HL-60 (cell line): ENCODE measurements around the gene DAZAP1.

Experiments
- DNase-seq, 2 experiments: peaks; one replicate each; pipeline ENCODE4 v3.0.0-alpha.2; 2010 to 2020; ENCODE audit warnings: low read depth in 1 of 2, low spot score in 1 of 2
- H3K27ac ChIP-seq: fragments of 250-450 bp; sonication (Bioruptor Pico); replicated peaks from 2 replicates; pipeline ENCODE4 v1.5.1; 2020; ENCODE audit warnings: mild to moderate bottlenecking, moderate library complexity
- H3K27me3 ChIP-seq: fragments of 250-450 bp; sonication (Bioruptor Pico); 2 replicates; pipeline ENCODE4 v1.5.1; 2021; ENCODE audit warnings: mild to moderate bottlenecking, moderate library complexity; ENCODE audit not compliant: insufficient read depth, poor library complexity, severe bottlenecking
- H3K4me3 ChIP-seq: replicated peaks from 2 replicates; pipeline ENCODE4 v1.5.1; 2011; ENCODE audit warnings: mild to moderate bottlenecking, control low read depth, low read length; ENCODE audit not compliant: insufficient read depth
- GABPA ChIP-seq: IDR thresholded peaks from 2 replicates; pipeline ENCODE4 v1.6.1; 2012; ENCODE audit warnings: low read depth
- POLR2AphosphoS5 ChIP-seq: IDR thresholded peaks from 2 replicates; pipeline ENCODE4 v1.6.1; 2012; ENCODE audit warnings: low read depth
- SPI1 ChIP-seq: IDR thresholded peaks from 2 replicates; pipeline ENCODE4 v1.6.1; 2012; ENCODE audit warnings: low read depth, mild to moderate bottlenecking, borderline replicate concordance
- TF ChIP-seq, protein P1 (sequence below): IDR thresholded peaks from one replicate; pipeline ENCODE4 v1.5.1; 2011; ENCODE audit warnings: low read length, control low read depth, inconsistent platforms; ENCODE audit not compliant: insufficient read depth
- TF ChIP-seq, protein P2 (sequence below): IDR thresholded peaks from 2 replicates; pipeline ENCODE4 v1.6.1; 2012; ENCODE audit warnings: low read depth; ENCODE audit not compliant: insufficient replicate concordance

Gene DAZAP1

DNA sequence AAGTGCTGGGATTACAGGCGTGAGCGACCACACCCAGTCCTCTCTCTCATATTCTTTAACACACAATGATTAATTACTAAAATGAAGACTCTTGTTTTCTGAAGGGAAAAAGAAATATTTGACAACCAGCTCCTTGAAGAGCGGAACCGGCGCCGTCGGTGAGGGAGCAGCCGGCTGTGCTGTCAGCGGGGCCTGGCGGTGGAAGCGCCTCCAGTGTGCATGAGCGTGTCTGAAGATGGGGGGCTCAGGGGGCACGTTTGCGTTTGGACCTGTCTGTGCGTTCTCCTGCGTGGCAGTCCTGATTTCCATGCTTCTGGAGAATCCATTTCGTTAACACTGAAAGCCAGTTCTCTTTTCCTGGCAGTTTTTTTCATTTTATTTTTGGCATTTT, 31.0 kb upstream of the DAZAP1 start:
- Histone ChIP-seq H3K27me3 (no peaks in the 10 kb centered on the region), H3K27ac (no peak overlapping the region), H3K4me3 (no peak overlapping the region)
- no peak for DNase-seq
- TF ChIP-seq GABPA: no peak
- TF ChIP-seq, protein P1, sequence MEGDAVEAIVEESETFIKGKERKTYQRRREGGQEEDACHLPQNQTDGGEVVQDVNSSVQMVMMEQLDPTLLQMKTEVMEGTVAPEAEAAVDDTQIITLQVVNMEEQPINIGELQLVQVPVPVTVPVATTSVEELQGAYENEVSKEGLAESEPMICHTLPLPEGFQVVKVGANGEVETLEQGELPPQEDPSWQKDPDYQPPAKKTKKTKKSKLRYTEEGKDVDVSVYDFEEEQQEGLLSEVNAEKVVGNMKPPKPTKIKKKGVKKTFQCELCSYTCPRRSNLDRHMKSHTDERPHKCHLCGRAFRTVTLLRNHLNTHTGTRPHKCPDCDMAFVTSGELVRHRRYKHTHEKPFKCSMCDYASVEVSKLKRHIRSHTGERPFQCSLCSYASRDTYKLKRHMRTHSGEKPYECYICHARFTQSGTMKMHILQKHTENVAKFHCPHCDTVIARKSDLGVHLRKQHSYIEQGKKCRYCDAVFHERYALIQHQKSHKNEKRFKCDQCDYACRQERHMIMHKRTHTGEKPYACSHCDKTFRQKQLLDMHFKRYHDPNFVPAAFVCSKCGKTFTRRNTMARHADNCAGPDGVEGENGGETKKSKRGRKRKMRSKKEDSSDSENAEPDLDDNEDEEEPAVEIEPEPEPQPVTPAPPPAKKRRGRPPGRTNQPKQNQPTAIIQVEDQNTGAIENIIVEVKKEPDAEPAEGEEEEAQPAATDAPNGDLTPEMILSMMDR: no peak

DNA sequence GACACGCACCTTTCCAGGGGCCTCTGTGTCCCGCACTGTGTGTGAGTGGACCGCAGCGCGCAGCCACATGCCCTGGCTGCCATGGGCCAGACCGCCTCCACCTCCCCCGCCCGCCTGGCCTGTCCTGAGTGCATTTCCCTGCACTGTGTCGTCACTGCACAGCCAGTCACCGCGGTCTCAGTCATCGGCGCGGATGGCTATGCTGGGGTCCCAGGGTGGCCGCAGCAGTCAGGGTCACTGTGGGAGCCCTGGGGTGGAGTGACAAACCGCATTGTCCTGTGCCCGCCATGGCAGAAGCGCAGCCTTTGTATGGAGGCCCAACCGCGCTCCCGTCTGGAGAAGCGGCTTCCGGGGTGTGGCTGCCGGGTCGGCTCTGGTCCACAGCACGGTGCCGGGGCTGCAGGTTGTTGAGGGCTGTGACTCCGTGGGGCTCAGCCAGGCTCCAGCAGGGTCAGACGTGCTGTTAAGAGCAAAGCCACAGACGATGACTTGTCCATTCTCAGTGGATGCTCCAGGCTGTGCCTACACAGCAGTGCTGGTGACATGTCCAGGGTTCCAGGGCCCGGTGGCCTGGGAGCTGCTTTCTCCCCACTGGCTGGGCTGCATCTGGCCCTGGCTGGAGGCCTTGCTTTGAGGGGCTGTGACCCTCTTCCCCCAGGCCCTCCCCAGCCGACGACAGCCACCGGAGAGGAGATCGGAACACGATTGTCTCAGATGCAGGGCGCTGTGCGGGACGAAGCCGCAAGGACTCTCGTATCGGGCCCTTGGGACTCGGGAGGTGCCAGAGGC, 30.0 kb upstream of the DAZAP1 start:
- Histone ChIP-seq H3K27ac (no peak overlapping the region), H3K27me3 (no peaks in the 10 kb centered on the region)
- DNase-seq: no peak

DNA sequence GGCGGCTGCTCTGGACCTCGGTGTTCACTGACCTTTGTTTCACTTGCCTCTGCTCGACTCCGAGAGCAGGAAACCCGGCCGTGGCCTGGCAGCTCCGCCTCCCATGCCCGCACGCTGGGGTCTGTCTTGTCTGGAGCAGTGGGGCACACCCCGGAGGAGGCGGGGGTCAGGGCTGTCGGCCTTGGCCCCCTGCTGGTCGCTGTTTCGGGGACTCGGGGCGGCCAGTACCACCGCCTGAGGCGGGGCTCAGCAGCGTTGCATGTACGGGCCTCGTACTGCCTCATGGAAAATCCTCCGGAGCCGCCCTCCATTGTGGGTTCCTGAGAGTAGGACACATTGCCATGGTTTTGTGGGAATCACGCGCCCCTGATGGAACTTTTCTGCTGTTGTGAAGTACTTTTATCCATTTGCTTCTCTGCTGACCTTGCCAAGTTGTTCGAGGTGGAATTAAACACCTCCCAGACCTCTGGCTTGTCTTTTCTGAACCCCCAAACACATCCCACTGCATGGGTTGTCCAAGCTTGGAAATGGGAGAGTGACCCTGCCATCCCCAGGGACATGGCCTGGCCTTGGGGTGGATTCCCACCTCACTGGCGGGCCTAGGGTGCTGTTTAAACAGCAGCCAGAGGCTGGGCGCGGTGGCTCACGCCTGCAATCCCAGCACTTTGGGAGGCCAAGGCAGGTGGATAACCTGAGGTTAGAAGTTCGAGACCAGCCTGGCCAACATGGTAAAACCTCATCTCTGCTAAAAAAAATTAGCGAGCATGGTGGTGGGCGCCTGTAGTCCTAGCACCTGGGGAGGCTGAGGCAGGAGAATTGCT, 29.2 kb upstream of the DAZAP1 start:
- TF ChIP-seq, protein P1: no peak
- TF ChIP-seq, protein P2, sequence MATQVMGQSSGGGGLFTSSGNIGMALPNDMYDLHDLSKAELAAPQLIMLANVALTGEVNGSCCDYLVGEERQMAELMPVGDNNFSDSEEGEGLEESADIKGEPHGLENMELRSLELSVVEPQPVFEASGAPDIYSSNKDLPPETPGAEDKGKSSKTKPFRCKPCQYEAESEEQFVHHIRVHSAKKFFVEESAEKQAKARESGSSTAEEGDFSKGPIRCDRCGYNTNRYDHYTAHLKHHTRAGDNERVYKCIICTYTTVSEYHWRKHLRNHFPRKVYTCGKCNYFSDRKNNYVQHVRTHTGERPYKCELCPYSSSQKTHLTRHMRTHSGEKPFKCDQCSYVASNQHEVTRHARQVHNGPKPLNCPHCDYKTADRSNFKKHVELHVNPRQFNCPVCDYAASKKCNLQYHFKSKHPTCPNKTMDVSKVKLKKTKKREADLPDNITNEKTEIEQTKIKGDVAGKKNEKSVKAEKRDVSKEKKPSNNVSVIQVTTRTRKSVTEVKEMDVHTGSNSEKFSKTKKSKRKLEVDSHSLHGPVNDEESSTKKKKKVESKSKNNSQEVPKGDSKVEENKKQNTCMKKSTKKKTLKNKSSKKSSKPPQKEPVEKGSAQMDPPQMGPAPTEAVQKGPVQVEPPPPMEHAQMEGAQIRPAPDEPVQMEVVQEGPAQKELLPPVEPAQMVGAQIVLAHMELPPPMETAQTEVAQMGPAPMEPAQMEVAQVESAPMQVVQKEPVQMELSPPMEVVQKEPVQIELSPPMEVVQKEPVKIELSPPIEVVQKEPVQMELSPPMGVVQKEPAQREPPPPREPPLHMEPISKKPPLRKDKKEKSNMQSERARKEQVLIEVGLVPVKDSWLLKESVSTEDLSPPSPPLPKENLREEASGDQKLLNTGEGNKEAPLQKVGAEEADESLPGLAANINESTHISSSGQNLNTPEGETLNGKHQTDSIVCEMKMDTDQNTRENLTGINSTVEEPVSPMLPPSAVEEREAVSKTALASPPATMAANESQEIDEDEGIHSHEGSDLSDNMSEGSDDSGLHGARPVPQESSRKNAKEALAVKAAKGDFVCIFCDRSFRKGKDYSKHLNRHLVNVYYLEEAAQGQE: no peak
- TF ChIP-seq POLR2AphosphoS5: no peak
- no peak for TF ChIP-seq GABPA
- TF ChIP-seq SPI1: no peak
- DNase-seq: no peak

More for the DNA sequence above, 30.0 kb upstream of the DAZAP1 start:
- no peak overlapping the region for H3K4me3 ChIP-seq
- TF ChIP-seq, protein P2: no peak
- TF ChIP-seq POLR2AphosphoS5 (no peak), GABPA (no peak), SPI1 (no peak)
- TF ChIP-seq, protein P1: no peak

More for the DNA sequence above, 29.2 kb upstream of the DAZAP1 start:
- H3K27ac ChIP-seq: no peak overlapping the region
- H3K27me3 ChIP-seq: no peaks in the 10 kb centered on the region
- no peak overlapping the region for H3K4me3 ChIP-seq
